ENCODE results near the gene ZFP14.
A peak's percentile ranks its signal among the peaks of the same experiment; 100 is the strongest.

Gene ZFP14

GRCh38 chr19:36378625-36379509 lies at the start of gene ZFP14:
TSS of gene ZFP14 (minus strand) at chr19:36379201. CDS start at chr19:36367892, 11,309 bp downstream.
- DNase-seq: peak; percentile 94

DNA sequence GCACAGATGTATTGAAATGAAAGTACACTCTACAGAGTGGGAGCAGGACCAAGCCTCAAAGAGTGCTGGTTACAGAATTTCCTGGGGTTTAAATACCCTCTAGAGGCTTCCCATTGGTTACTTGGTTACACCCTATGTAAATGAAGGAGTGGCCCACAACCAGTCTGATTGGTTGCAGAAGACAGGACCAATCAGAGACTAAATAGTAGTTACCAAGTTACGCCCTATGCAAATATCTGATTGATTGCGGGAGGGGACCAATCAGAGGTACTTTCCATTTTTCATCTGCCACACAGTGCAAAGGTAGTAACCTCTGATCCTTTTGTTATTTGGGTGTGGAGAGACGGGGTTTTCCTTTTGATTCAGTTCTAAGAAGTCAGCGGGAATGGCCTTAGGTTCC lies 44.9 kb upstream of the ZFP14 start:
- no peak for DNase-seq

DNA sequence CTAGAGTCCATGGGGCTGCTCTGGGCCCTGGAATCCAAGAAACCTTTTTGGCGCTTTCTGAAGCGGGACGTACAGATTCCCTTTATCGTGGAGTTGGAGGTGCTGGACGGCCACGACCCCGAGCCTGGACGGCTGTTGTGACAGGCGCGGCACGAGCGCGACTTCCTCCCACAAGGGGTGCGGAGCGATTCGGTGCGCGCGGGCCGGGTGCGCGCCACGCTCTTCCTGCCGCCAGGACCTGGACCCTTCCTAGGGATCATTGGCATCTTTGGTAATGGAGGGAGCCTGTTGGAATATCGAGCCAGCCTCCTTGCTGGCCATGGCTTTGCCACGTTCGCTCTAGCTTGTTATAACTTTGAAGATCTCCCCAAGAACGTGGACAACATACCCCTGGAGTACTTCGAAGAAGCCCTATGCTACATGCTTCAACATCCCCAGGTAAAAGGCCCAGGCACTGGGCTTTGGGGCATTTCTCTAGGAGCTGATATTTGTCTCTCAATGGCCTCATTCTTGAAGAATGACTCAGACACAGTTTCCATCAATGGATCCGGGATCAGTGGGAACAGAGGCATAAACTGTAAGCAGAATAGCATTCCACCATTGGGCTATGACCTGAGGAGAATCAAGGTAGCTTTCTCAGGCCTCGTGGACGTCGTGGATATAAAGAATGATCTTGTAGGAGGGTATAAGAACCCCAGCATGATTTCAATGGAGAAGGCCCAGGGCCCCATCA lies 42.9 kb upstream of the ZFP14 start:
- no peak for DNase-seq

GRCh38 chr19:36420961-36421748 lies 42.2 kb upstream of the ZFP14 start:
- DNase-seq: peak; percentile 12

GRCh38 chr19:36418287-36419001 lies 39.4 kb upstream of the ZFP14 start, which contains the start of gene ZFP82:
TSS of gene ZFP82 (minus strand) at chr19:36418644. CDS start at chr19:36409789, 8,855 bp downstream.
- peak; percentile 88 for DNase-seq

DNA sequence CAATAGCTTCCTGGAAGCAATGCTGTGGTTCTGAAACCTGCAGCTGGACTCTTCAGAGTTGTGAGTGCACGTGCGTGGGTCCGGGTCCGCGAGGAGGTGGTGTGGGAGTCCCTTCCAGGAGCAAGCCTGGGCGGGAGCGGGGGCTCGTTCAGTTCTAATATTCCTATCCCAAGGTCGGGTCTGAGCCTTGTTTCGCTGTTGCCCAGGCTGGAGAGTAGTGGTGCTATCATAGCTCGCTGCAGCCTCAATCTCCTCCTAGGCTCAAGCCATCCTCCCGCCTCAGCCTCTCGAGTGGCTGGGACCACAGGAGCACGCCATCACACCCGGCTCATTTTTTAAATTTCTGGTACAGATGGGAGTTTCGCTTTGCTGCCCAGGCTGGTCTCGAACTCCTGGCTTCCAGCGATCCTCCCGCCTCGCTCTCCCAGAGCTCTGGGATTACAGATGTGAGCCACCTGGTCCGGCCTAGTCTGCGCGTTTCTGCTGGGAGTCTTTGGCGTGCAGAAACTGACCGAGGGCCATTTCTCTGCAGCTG lies 38.8 kb upstream of the ZFP14 start:
- peak; percentile 44 for DNase-seq

GRCh38 chr19:36409841-36410240 lies 30.8 kb upstream of the ZFP14 start:
- no peak for DNase-seq

GRCh38 chr19:36408101-36408500 lies 29.1 kb upstream of the ZFP14 start:
- no peak for DNase-seq

DNA sequence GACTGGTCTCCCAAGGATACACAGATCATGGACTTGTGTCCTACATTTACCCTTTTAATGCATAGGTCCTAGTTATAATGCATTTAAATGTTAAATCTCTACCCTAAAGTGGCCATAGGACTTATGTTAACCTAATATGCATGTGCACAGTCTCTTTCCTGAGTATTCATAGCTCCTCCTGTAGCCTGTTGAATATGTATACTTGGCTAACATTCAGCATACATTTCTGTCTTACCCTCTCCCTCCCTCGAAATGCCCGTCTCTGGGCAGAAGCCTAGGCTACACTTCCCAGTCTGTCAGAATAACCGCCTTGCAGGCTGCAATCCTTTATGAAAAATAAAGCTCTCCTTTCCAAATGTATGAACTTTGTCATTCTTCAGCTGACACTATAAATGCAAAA lies 25.5 kb upstream of the ZFP14 start:
- DNase-seq: no peak

- no peak for DNase-seq
Measured at GRCh38 chr19:36401475-36401874, 22.5 kb upstream of the ZFP14 start.

DNA sequence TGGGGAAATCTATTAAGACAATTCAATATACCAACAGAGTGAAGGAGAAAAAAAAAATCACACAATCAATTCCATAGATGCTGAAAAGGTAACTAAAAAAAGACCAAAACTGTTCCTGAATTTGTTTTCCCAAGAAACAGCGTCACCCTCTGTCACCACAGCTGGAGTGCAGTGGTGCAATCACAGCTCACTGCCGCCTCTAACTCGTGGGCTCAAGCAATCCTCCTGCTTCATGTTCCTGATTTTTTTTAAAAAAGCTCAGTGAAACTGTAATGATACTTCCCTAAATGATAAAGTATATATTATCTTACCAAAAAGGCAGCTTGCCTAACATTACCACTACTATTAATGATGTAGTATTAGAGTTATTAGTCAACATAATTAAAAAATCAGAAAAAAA lies 19.6 kb upstream of the ZFP14 start:
- DNase-seq: no peak

- no peak for DNase-seq
Measured at GRCh38 chr19:36392916-36393673, 14.1 kb upstream of the ZFP14 start.

DNA sequence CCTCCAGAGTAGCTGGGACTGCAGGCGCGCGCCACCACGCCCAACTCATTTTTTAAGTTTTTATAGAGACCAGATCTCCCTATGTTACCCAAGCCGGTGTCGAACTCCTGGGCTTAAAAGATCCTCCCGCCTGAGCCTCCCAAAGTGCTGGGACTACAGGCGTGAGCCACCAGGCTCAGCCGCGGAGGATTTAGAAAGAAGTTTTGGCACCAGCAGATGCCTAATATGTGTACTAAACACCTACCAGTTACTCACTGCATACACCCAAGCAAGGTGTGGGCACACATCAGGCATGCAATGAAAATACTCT lies 464 bp upstream of the ZFP14 start:
- DNase-seq: no peak

DNA sequence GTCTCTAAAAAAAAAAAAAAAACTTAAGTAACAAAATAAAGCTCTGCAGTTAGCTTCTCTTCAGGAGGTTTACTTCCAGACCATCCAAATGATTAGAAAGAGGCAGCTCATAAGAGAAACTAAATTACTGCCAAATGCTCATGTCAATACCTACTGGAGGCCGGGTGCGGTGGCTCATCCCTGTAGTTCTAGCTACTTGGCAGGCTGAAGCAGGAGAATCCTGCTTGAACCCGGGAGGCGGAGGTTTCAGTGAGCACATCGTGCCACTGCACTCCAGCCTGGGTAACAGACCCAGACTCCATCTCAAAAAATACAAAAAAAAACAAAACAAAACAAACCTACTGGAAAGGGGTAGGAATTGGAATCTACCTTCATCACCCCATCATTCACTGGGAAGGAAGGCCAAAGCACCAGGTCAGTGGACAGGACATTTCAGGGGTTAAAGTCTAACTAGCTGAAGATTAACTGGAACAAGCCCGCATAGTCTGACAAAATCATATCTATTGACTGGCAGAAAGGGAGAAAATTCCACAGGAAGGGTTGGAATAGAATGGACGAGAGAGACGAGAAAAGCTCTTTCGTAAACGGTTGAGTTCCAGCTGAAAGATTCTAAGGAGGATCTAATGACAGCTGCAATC lies 1.3 kb downstream of the ZFP14 start:
- DNase-seq: no peak

- no peak for DNase-seq
Measured at GRCh38 chr19:36373638-36374156, 5.3 kb downstream of the ZFP14 start.

DNA sequence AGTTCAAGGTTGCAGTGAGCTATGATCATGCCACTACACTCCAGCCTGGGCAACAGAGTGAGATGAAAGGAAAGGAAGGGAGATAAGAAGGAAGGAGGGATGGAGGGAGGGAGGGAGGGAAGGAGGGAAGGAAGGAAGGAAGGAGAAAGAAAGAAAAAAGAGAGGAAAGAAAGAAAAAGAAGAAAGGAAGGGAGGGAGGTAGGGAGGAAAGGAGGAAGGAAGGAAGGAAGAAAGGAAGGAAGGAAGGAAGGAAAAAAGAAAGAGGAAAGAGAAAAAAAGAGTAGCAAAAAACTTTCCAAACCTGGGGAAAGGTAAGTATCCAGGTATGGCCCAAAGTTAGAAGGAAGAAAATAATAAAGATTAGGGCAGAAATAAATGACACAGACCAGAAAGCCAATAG lies 7.1 kb downstream of the ZFP14 start:
- no peak for DNase-seq

- no peak for DNase-seq
Measured at GRCh38 chr19:36363845-36364244, 15.2 kb downstream of the ZFP14 start.

- DNase-seq: no peak
Measured at GRCh38 chr19:36340786-36341372, 38.1 kb downstream of the ZFP14 start.

- peak; percentile 94 for DNase-seq
Measured at GRCh38 chr19:36331353-36332228, 47.4 kb downstream of the ZFP14 start.

Data from midbrain (tissue), 1 donor.